Uterus (tissue), 4 donors: ENCODE measurements around the gene SYT4. TPM values are rescaled to one million over a fixed set of nuclear protein-coding genes. Genes with fewer than 3 reads are reported as not detected.
"Not testable (repeated sequence)": the region's sequence is repeated elsewhere in the genome, so short reads cannot be mapped to it uniquely, and the experiment has no call there.

Experiments used
- DNase-seq, 2 donors: peaks; one replicate each; pipeline ENCODE4 v3.0.0-alpha.2; 2019 to 2020
- H3K27ac ChIP-seq, 2 donors: fragments of 200-600 bp; sonication (generic); 1 replicate in 1 of 2; 2 replicates in 1 of 2; pipeline ENCODE4 v1.5.1; 2016 to 2018
- H3K27me3 ChIP-seq, 2 donors: fragments of 200-600 bp; sonication (generic); one replicate each; pipeline ENCODE4 v1.5.1; 2018 to 2019; ENCODE audit warnings: control low read depth in 1 of 2
- H3K36me3 ChIP-seq, 2 donors: fragments of 200-600 bp; sonication (generic); one replicate each; pipeline ENCODE4 v1.5.1; 2019; ENCODE audit warnings: control low read depth in 1 of 2
- H3K4me1 ChIP-seq, 2 donors: fragments of 200-600 bp; sonication (generic); one replicate each; pipeline ENCODE4 v1.5.1; 2018 to 2019; ENCODE audit warnings: control low read depth in 1 of 2
- H3K4me3 ChIP-seq, 2 donors: fragments of 200-600 bp; sonication (generic); 1 replicate in 1 of 2; 2 replicates in 1 of 2; pipeline ENCODE4 v1.5.1; 2018 to 2019; ENCODE audit warnings: mild to moderate bottlenecking in 1 of 2
- H3K9me3 ChIP-seq, 2 donors: fragments of 200-600 bp; sonication (generic); one replicate each; pipeline ENCODE4 v1.5.1; 2019; ENCODE audit warnings: control low read depth in 1 of 2
- CTCF ChIP-seq, 4 experiments: fragments of 200-600 bp in 2 of 4; fragments of 450-650 bp in 2 of 4; sonication (generic) in 2 of 4; IDR thresholded peaks; one replicate each; pipeline ENCODE4 v1.5.1; 2016 to 2019; ENCODE audit warnings: antibody characterized with exemption in 4 of 4, mild to moderate bottlenecking in 2 of 4, moderate library complexity in 1 of 4
- POLR2A ChIP-seq, 2 donors: fragments of 450-650 bp; IDR thresholded peaks; one replicate each; pipeline ENCODE4 v1.6.1; 2016; ENCODE audit warnings: antibody characterized with exemption in 2 of 2, mild to moderate bottlenecking in 1 of 2, moderate library complexity in 1 of 2
- intact Hi-C: fragments of 100-400 bp; cut with DNase I; formaldehyde crosslinking; loops from one replicate; pipeline ENCODE4 v1.15.1; 2023; ENCODE audit warnings: low total_unique reads
- total RNA-seq, 4 donors: library from RNA; depleted of rRNA in 3 of 4; stranded (reverse); fragments of >200 nt in 3 of 4; gene quantifications; one replicate each; pipeline versions ENCODE4 v1.1.0 to v1.2.4, GENCODE V29; 2014 to 2023
- donor health status: DM: yes; HTN: yes; CAD: no.

The SYT4 gene
- total RNA-seq, 4 donors from 2014 or later = 1.9 TPM; not detected in 3

GRCh38 chr18:43303376-43303775, 26.1 kb upstream of the SYT4 start:
- TF ChIP-seq CTCF (IDR thresholded peaks at IDR 0.05) (no peak), POLR2A (IDR thresholded peaks at IDR 0.05) (no peak)
- no peak overlapping the region for H3K27ac ChIP-seq
- H3K36me3 ChIP-seq = no peaks in the 10 kb centered on the region
- H3K27me3 ChIP-seq = no peaks in the 10 kb centered on the region
- no peaks in the 10 kb centered on the region for H3K4me1 ChIP-seq
- intact Hi-C loops = no loop called here
- DNase-seq = no peak
- no peaks in the 10 kb centered on the region for H3K9me3 ChIP-seq
- H3K4me3 ChIP-seq = no peak overlapping the region

GRCh38 chr18:43286187-43286586, 8.9 kb upstream of the SYT4 start:
- H3K4me3 ChIP-seq, H3K4me1 ChIP-seq, DNase-seq, H3K36me3 ChIP-seq, H3K27me3 ChIP-seq, intact Hi-C loops, H3K9me3 ChIP-seq, H3K27ac ChIP-seq: not testable (repeated sequence)

- Histone ChIP-seq H3K4me3 (no peak overlapping the region), H3K27ac (no peak overlapping the region), H3K36me3 (no peaks in the 10 kb centered on the region), H3K9me3 (no peaks in the 10 kb centered on the region), H3K27me3 (no peaks in the 10 kb centered on the region), H3K4me1 (no peaks in the 10 kb centered on the region)
- no peak for TF ChIP-seq POLR2A (IDR thresholded peaks at IDR 0.05)
- no peak for TF ChIP-seq CTCF (IDR thresholded peaks at IDR 0.05)
- no peak for DNase-seq
- intact Hi-C loops = no loop called here
These were observed 6.0 kb upstream of the SYT4 start for GRCh38 chr18:43283299-43283698.

- H3K4me1 ChIP-seq = no peaks in the 10 kb centered on the region
- DNase-seq = no peak
- no peaks in the 10 kb centered on the region for H3K27me3 ChIP-seq
- intact Hi-C loops = no loop called here
- H3K9me3 ChIP-seq = no peaks in the 10 kb centered on the region
- no peak overlapping the region for H3K27ac ChIP-seq
- H3K36me3 ChIP-seq = no peaks in the 10 kb centered on the region
- H3K4me3 ChIP-seq = no peak overlapping the region
- TF ChIP-seq POLR2A (IDR thresholded peaks at IDR 0.05) = no peak
- no peak for TF ChIP-seq CTCF (IDR thresholded peaks at IDR 0.05)
These were observed 1.9 kb upstream of the SYT4 start for GRCh38 chr18:43279015-43279744.

GRCh38 chr18:43278355-43278754, 1.1 kb upstream of the SYT4 start:
- no peak for DNase-seq
- H3K27ac ChIP-seq = no peak overlapping the region
- H3K4me1 ChIP-seq = no peaks in the 10 kb centered on the region
- H3K27me3 ChIP-seq = no peaks in the 10 kb centered on the region
- intact Hi-C loops = no loop called here
- no peak for TF ChIP-seq CTCF (IDR thresholded peaks at IDR 0.05)
- no peak for TF ChIP-seq POLR2A (IDR thresholded peaks at IDR 0.05)
- H3K36me3 ChIP-seq = no peaks in the 10 kb centered on the region
- H3K9me3 ChIP-seq = no peaks in the 10 kb centered on the region
- H3K4me3 ChIP-seq = no peak overlapping the region

- no peaks in the 10 kb centered on the region for H3K4me1 ChIP-seq
- no peak overlapping the region for H3K4me3 ChIP-seq
- H3K9me3 ChIP-seq = no peaks in the 10 kb centered on the region
- no peaks in the 10 kb centered on the region for H3K27me3 ChIP-seq
- no peak for DNase-seq
- H3K36me3 ChIP-seq = no peaks in the 10 kb centered on the region
- intact Hi-C loops = no loop called here
- no peak overlapping the region for H3K27ac ChIP-seq
- no peak for TF ChIP-seq CTCF (IDR thresholded peaks at IDR 0.05)
- TF ChIP-seq POLR2A (IDR thresholded peaks at IDR 0.05) = no peak
These were observed 799 bp downstream of the SYT4 start for GRCh38 chr18:43276491-43276890.
